SIG-M5 treated with dmso at 0.1 percent for 504 hours (cell line): ENCODE results near the gene NPY.

Experiments
- DNase-seq: peaks from one replicate; lab custom pipeline; 2025; ENCODE audit not compliant: unreplicated experiment; lab: John Stamatoyannopoulos, UW

NPY gene

DNA sequence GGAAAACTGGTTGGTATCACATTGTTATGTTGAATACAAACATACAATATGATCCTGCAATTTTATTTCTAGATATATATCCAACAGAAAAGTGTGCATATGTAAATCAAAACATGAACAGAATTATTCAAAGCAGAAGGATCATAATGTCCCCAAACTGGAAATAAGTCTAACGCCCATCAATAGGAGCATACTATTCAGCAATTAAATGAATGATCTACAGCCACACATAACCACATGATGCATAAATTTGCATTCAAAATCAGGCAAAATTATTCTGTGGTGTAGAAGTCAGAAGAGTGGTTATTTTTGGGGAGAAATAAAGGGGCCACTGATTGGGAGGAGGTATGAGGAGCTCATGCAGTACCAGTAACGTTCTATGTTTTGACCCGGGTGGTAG, 28.6 kb downstream of the NPY start:
- DNase-seq, result no peak

DNA sequence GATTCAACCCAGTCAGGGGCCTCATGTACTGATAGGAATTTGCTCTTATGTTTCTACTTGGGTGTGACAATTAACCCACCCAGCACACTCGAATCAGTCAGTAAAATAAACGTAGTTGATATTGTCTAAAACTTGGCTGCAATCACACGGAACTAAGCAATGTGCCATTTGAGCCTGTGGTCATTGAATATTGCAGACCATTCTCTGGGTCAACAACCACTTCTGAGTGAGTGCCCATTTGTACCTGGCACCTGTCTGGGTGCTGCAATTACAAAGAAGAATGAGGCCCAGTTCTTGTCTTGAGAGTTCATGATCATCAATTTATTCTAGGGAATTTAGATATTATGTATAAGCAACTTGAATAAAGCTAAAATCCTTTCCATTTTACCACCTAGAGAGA, 29.8 kb downstream of the NPY start:
- no peak for DNase-seq

DNA sequence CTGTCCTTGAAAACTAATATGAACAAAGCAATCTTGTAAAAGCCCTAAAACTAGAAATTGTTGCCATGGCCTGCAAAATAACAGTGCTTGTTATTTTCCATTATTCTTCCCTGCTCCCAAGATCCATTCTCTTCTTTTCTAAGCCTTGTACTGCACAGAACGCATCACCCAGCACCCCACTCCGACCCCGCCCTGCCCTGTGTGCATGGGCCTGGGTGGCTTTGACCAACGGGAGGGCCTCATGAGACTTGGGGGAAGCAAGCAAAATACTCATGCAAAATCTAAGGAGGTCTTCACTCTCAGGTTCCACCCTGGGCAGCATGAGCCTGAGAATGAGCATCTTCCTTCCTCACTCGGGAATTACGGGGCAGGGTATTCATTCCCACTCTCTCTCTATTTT, 32.4 kb downstream of the NPY start:
- no peak for DNase-seq

DNA sequence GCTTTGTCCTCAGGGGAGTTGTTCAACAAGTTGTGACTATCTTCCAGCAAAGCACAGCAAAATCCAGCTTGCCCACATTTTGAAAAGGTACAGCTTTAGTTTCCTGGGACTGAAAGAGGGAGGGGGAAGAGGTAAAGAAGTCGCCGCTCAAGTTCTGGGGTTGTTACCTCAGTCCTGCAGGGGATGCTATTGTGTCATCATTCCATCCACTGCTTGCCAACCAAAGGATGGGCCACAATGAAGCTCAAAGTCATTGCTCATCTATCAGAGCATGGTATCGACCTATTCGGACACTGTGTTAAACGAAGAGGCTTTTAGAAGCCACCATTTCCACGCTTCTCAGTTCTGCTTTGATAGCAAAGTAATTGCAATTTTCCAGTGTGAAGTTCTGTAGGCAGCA, 34.3 kb downstream of the NPY start:
- DNase-seq, result no peak

DNA sequence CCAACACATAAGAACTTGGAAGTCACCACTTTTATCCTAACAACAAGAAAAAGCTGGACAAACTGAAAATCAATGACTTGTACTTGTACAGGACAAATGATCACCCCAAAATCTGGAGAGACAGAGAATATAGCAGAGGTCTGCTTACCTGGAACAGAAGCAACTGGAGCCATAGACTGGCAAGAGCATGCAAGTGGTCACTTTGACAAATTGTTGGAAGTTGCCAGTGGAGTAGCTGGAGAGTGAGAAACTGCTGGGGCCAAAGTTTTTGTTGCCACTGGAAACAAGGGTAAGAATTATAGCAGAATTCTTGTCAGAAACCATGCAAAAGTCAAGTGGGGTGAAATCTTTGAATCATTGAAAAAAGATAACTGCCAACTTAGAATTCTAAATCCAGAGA, 35.2 kb downstream of the NPY start:
- no peak for DNase-seq

DNA sequence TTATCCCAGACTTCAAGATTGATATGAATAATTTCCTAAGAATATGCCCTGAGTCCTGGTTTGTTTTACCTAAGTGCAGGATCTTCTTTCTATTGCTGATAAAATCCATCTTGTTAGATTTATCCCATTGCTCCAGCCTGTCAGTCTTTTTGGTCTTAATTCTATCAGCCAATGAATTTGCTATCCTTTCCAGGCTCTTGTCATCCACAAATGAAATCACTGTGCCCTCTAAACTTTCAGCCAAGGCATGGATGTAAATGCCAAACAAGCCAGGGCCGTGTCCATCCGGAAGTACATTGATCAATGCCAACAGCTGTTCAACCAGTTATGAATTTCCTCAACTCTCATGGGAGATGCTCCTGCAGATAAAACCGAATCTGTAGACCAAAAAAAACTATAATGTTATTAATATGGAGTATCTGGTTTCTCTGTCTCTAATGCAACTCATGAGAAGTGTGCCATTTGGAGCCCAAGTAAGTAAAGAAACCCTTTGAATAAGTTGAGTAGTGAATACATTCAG, 40.0 kb downstream of the NPY start:
- no peak for DNase-seq

DNA sequence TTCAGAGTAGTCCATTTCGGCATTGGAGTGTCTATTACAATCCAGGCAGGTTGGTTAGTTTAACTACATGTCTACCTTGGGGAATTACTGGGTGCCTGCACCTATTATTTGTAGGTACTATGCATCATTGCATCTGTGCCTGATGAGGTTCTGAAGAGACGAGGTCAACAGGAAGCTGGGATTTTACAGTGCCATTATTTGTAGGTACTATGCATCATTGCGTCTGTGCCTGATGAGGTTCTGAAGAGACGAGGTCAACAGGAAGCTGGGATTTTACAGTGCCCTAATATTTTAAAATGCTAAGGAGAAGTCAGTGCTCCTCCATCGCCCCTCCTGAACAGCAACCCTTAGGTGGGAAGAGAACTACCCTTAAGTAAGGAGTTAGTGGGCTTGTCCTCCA, 41.7 kb downstream of the NPY start:
- no peak for DNase-seq

DNA sequence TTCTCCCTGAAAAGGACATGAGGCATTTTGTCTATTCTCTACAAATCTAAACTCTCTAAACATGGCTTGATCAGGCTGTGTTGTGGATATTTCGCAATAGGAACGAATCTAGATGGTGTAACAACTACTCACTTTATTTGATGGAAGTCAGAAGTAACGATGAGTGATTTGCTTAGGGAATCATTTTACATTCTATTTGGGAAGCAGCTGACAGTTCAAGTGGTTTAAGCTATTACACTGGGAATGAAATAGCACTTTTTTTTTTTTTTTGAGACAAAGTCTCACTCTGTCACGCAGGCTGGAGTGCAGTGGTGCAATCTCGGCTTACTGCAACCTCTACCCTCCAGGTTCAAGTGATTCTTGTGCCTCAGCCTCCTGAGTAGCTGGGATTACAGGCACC, 44.1 kb downstream of the NPY start:
- no peak for DNase-seq

DNA sequence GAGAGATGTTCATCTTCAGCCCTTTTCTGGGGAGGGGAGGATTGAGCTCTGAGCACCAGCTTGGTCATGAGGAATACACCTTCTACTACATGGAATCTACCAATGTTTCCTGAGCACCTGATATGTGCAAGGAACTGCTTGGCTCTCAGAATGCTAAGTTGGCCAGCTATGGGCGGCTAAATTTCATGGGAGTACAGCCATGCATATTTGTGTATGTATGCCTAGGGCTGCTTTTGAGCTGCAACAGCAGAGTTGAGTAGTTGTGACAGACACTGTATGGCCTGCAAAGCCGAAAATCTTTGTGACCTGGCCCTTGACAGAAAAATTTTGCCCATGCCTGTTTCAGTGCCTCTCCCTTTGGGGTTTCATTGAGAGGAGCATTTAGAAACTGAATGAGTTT, 44.9 kb downstream of the NPY start:
- DNase-seq, result no peak

DNA sequence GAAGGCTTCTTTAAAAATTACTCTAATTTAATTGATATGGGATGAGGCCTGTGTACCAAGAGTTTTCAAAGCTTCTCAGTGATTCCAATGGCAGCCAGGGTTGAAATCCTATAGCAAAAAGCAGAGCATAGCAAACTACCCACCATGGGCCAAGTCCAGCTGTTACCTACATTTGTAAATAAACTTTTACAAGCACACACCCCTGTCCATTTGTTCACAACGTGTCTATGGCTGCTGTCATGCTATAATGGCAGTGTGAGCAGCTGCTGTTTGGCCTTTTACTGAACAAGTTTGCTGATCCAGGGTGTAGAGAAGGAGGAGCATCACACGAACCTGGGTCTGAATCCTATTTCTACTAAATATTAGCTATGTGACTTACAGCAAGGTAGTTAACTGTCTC, 50.0 kb downstream of the NPY start:
- no peak for DNase-seq

DNA sequence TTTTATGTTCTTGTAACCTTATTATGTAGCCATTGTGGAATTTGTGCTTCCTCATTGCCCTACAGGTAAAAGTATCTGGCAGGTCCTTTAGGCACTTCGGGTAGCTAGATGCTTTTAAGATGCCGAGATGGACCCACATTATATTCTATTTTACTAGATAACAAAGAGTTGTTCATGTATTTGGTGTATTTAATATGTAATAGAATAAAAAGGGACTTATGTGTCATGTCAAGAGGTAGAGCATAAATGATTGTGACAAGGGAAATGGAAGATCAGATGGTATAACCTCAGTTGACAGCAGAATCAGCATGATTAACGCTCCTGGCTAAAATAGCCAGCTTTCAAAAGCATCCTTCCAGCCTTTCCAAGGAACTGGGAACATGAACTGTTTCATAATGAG, 50.6 kb downstream of the NPY start:
- DNase-seq, result no peak

DNA sequence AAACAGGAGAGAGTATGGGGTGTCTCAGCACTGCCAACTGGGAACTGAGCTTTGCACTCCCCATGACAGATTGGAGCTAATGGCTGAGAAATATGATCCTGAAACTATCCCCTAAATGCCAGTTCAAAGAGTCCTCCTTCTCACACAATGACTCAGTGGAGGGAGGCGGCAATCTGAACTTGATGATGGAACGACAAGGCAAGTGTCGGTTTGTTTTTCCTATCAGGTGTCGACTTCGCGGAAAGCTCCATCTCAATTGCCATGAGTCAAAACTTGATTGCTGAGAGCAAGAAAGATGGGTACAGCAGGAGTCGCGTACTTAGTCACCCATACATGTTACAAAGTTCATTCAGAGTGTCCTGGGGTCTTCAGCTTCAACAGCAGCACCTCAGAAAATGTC, 52.5 kb downstream of the NPY start:
- DNase-seq, result no peak

DNA sequence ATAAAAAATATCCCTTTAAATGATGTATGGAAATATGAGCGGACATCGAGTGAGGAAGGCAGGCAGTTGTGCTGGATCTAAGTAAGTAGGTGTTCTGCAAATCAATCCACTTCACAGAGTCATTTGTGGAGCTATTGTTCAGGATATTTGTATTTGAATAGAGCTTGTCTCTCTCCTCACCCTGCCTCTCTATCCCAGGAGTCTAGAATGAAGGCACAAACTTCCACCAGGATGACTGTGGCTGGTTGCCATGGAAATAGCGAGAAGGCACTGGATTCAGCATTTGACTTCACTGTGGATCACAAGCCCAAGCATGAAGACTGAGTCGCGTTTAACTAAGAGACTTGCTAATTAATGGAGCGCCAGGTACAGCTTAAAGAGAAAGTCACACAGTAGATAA, 53.2 kb downstream of the NPY start:
- DNase-seq, result no peak

DNA sequence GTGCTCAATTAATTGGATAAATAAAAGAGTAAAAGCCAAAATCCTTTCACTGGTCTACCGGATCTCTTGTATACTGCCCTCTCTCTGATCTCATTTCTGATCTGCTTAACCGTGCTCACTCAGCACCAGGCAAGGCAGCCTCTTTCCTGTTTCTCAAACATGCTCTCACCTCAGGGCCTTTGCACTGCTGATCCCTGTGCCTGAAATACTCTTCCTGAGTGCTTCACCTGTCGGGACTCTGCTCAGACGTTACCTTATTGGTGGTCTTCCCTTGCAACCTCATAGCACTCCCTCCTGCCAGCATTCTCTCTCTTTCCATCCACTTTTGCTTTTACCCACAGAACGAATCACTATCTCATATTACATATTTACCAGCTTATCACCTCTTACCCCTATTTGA, 55.6 kb downstream of the NPY start:
- no peak for DNase-seq

DNA sequence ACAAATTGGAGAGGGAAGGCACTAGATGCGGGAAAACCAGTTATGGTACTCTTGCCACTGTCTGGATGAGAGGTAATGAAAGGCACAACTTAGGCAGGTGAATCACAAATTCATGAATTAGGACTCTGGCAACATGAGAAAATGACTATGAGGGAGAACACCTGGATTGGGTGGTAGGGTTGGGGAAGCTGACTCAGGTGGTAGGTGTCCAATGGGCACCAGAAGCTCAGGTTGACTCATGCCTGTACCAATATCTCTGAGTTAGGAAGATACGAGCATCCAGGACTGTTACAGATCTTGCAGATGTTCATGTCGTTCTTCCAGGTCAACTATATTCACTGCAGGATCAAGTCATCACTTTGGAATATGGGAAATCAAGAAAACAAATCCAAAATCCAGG, 56.7 kb downstream of the NPY start:
- no peak for DNase-seq
